ENCODE measurements around the gene IGSF6.

- TF ChIP-seq CTCF (tag by site-specific recombination; IDR thresholded peaks at IDR 0.05) (no peak), ZNF274 (IDR thresholded peaks at IDR 0.05; ENCODE audit: low read length) (no peak), ZNF274 (tag by site-specific recombination; IDR thresholded peaks at IDR 0.05; ENCODE audit: borderline replicate concordance) (no peak), MYNN (tag by site-specific recombination; IDR thresholded peaks at IDR 0.05; ENCODE audit: borderline replicate concordance) (no peak)
These were observed 41.6 kb downstream of the IGSF6 start for GRCh38 chr16:21610766-21611165.

Data from HEK293 (cell line).